Astrocyte of the hippocampus (primary cell): ENCODE data around the gene STK39.

Experiments used
- DNase-seq: peaks from one replicate; pipeline ENCODE4 v3.0.0; 2011; ENCODE audit warnings: low read depth, low spot score

The STK39 gene

DNA sequence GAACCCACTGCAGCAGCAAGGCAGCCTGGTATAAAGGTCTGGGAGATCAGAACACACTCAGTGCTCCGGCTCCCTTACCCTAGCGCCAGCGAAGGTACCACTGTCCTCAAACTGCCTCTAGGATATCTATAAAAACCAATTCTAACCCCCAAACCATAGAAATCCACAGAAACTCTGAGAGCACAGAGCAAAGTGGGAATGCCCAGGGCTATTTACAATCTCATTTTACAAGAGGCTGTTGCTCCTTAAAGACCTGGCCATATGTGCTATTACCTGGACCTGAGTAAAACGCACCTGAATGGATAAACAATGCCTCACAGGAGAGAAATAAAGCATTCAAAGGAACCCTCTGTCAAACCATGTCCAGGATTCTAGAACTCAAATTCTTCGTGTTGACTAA lies 4.3 kb downstream of the STK39 start:
- no peak for DNase-seq

DNA sequence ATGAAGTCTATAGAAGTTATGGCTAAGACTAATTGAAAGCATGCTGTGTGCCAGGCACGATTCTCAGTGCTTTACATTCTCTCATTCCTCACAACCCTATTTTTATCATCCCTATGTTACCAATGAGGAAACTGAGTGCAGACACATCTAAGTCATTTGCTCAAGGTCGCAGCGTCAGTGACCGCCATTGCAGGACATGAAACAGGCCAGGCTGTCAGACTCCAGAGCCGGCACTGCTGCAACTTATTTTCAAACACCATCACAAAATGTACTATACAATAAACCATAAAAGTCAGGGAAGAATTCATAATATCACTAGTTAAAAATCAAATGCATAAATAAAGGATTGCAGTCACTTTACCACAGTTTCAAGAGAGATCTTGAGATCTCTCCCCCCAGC lies 5.6 kb downstream of the STK39 start:
- no peak for DNase-seq

GRCh38 chr2:168241208-168241607 lies 6.2 kb downstream of the STK39 start:
- no peak for DNase-seq

GRCh38 chr2:168239281-168239680 lies 8.1 kb downstream of the STK39 start:
- no peak for DNase-seq

GRCh38 chr2:168237741-168238140 lies 9.7 kb downstream of the STK39 start:
- DNase-seq = no peak

- DNase-seq = no peak
Measured at GRCh38 chr2:168234407-168235085, 12.8 kb downstream of the STK39 start.

- no peak for DNase-seq
Measured at GRCh38 chr2:168233726-168234406, 13.5 kb downstream of the STK39 start.

GRCh38 chr2:168233166-168233565 lies 14.2 kb downstream of the STK39 start:
- no peak for DNase-seq

GRCh38 chr2:168231609-168232241 lies 15.7 kb downstream of the STK39 start:
- DNase-seq = no peak

- no peak for DNase-seq
Measured at GRCh38 chr2:168230389-168230788, 17.0 kb downstream of the STK39 start.

GRCh38 chr2:168224346-168224745 lies 23.0 kb downstream of the STK39 start:
- DNase-seq = no peak

DNA sequence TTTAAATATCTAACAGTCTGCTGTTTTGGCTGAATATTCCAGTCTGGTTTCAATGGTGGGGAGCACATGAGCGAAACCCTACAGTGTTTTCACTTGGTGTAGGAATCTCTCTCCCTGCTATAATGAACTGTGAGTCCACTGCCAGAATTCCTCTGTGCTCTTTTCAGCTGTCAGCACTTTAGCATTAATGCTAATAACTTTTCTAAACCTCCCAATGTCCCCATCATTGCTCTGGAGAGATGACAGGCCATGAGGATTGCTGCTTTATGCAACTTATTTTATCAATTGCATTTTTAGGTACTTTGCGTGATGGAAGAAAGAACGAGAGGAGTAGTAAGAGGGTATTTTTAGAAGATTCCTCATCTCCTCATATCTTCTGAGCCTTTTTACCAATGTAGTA lies 25.3 kb downstream of the STK39 start:
- no peak for DNase-seq

DNA sequence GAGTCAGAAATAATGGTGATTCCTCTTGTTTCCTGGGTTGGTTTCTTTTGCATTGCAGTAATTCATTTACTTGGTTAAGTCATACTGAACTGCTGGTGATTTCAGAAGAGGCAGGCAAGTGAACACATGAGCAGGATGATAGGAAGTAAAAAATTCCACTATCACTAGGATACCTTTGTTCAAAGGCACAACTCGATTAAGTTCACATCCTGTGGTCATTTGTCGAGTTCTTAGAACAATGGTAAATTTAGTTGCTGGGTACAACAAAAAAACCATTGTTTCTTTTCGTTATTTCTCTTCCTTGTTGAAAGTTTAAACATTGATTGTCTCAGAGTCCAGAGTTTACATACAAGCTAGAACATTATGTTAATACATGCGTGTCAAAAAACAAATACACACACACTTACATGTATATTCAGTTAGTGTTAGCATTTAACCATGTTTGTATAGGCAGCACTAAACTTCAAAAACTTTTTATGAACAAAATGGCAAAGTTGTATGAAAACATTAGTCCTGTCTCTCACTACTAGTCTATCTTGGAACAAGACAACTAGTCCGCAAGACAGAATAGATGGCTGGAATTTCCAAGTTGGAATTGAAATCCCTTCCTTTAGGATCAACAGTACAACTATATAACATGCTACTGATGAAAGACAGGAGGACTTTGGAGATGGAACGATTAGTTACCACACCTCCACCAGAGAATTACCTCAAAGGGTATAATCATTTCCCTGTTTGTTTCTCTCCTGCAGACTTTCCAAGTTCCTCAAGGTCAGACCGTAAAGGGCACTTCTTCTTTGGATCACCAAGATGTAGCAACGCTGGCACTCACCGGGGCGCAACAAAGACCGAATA lies 26.2 kb downstream of the STK39 start:
- peak; percentile 26 for DNase-seq

DNA sequence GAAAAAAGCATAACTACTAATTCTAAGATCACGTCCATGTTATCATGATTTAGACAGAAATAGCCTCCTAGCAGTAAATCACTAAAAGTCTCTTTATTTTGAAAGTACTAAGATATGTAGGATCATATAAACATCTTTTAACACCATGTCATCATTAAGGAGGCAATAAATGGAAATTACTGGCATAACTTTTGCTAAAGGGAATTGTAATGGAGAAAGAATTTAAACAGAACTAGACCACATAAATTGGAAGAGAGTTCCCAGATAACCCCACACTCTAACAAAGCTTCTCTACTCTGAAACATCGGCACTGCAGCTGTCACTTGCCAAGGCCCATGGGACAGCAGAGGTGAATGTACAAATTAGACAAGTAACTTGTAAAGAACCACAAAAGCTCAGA lies 29.5 kb downstream of the STK39 start:
- no peak for DNase-seq

DNA sequence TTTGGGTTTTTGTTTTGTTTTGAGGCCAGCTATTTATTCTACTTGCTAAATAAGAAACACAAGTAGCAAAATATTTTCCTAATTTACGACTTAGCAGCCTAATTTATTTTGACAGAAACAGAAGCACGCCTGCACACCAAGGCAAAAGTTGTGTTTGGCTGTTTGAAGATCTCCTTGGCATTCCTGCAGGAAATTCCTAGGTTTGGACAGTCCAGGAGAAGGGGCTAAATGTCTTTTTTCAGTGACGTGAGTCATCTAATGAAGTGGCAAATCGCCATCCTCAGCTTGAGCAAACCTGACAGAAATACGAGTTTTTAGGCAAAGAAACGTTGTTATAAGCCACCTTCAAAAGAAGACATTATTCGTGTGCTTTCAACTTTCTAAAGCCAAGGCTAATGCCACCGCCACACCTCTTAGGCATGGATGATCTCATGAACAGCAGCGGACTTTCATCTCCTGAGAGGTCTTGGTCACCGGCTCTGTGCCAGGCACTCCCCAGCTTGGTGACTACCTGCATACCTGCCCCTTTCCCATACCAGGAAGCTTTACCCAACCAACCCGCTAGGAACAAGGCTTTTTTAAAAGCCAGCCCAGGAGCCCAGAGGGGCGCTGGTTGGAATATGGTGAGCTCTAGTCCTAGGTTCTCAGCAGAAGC lies 30.9 kb downstream of the STK39 start:
- DNase-seq = peak; percentile 75

DNA sequence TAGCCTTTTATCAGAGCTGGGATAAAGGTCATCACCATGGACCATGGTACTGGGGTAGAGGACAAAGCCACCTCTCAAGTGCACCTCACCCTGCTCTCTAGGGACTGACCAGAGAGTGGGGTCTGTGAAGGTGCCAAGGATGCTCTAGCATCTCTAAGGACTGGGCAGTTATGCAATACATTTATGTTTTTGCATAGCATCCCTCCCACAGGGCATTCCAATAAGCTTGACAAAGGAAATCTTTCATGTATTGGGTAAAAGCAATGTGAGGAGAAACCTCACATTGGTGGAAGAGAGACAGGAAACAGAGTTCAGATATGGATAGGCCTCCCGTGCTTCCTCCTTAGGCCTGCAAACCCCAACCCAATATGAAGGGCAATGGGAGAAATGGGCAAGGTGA lies 31.6 kb downstream of the STK39 start:
- no peak for DNase-seq

GRCh38 chr2:168212866-168213265 lies 34.5 kb downstream of the STK39 start:
- DNase-seq = no peak

DNA sequence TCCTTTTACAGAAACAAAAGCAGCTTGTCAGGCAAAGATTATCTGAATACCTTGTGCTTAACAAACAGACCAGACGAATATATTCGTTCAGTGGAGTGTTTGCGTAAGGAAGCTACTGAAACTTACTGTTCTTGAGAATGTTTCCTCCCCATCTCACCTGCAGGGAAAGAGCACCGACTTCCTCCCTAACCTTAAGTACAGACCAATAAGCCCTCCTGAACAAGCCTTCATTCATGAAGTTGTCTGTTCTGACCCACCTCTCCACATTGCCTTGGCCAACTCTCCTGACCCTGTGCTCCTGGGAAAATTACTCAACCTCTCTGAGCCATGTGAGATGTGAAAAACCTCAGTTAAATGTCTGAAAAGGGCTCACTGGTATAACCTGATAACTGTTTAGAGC lies 35.2 kb downstream of the STK39 start:
- DNase-seq = no peak

DNA sequence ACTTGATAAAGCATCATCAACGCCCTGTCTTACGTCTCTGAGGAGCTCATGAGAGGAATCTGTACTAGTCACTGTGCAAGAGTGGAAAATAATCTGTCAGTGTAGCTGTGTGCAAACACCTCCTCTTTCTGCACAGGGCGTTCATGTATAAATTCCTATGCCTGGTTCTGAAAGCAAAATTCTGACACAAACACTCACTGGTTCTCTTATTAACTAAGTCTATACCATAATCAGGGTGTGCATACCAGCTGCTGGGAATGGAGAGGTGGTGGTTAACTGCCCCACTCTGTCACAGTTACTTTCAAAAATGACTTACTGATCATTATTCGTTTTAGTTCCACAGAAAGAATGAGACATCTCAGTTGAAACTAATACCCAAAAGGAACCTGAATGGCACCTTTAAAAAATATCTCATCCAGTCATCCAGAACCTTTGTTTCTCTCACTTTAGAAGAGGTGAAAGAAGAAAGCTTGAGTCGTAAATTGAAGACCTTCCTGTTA lies 35.7 kb downstream of the STK39 start:
- DNase-seq = no peak

DNA sequence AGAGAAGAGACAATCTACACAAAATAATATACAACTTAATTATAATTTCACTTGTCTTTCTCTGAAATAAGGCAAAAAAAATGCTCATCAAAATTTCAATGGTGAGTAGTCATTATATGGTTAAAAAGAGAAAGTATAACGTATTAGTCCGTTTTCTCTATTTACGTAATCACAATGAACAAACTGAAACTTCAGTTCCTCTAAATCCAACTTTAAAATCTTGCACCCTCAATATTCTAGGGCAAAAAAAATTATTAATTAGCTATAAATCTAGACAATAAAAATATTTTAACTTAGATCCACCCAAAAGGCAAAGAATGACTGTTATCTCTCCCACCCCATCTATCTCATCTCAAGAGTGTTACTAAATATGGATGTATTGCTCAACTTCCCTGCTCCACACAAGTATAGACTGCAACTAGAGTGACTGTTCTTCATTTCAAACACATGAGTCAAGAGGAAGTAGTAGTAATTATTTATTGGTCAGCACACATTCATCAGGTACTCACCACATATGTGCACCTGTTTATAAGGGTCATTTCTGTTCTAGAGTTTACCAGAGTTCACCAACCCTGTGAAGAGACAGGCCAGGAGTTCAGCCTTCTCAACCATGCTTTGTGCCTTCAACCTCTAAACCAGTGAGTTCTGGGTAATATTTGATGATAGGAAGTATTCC lies 36.4 kb downstream of the STK39 start:
- DNase-seq = peak; percentile 51
